Tibial nerve (tissue), 4 donors: ENCODE measurements around the gene SOX2. TPM values are rescaled to one million over a fixed set of nuclear protein-coding genes. Genes with fewer than 3 reads are reported as not detected.

Experiments used
- DNase-seq, 2 donors: peaks; one replicate each; pipeline ENCODE4 v3.0.0-alpha.2; 2019; ENCODE audit warnings: low spot score in 2 of 2
- H3K27ac ChIP-seq, 4 donors: fragments of 200-600 bp; sonication (generic) in 3 of 4; one replicate each; pipeline ENCODE4 v1.5.1; 2017 to 2019; ENCODE audit warnings: mild to moderate bottlenecking in 1 of 4
- H3K27me3 ChIP-seq, 2 donors: fragments of 200-600 bp; sonication (generic) in 1 of 2; one replicate each; pipeline versions ENCODE4 v1.5.1 to v1.6.0; 2017 to 2019
- H3K36me3 ChIP-seq, 3 donors: fragments of 200-600 bp; sonication (generic); one replicate each; pipeline ENCODE4 v1.5.1; 2018 to 2019
- H3K4me1 ChIP-seq, 4 donors: fragments of 200-600 bp; sonication (generic) in 3 of 4; one replicate each; pipeline ENCODE4 v1.5.1; 2017 to 2019
- H3K4me3 ChIP-seq, 4 donors: fragments of 200-600 bp; sonication (generic) in 3 of 4; one replicate each; pipeline ENCODE4 v1.5.1; 2017 to 2019; ENCODE audit warnings: mild to moderate bottlenecking in 1 of 4, moderate library complexity in 1 of 4
- H3K9me3 ChIP-seq, 4 donors: fragments of 200-600 bp; sonication (generic) in 3 of 4; one replicate each; pipeline ENCODE4 v1.5.1; 2017 to 2019
- CTCF ChIP-seq, 5 experiments: fragments of 200-600 bp in 3 of 5; fragments of 450-650 bp in 2 of 5; sonication (generic) in 3 of 5; IDR thresholded peaks; one replicate each; pipeline ENCODE4 v1.5.1; 2016 to 2019; ENCODE audit warnings: antibody characterized with exemption in 5 of 5, mild to moderate bottlenecking in 3 of 5, moderate library complexity in 2 of 5
- EP300 ChIP-seq, 2 donors: sonication (generic); formaldehyde crosslinking; IDR thresholded peaks; one replicate each; pipeline ENCODE4 v1.6.1; 2017; ENCODE audit warnings: antibody characterized with exemption in 2 of 2, mild to moderate bottlenecking in 1 of 2
- POLR2A ChIP-seq, 2 donors: fragments of 450-650 bp; IDR thresholded peaks; one replicate each; pipeline ENCODE4 v1.6.1; 2017; ENCODE audit warnings: antibody characterized with exemption in 2 of 2, mild to moderate bottlenecking in 2 of 2, moderate library complexity in 2 of 2
- WGBS, 2 donors: methylation state at CpG; one replicate each; pipeline ENCODE4 v1.1.5; 2018; 5-methylcytosine and 5-hydroxymethylcytosine counted together
- total RNA-seq, 4 donors: library from RNA; depleted of rRNA; stranded (reverse); fragments of >200 nt; gene quantifications; one replicate each; pipeline ENCODE4 v1.1.0, GENCODE V29; 2016

Gene SOX2
- 10 to 100 TPM; 21.3 to 50.5 (median 34.3) TPM for total RNA-seq

GRCh38 chr3:181711325-181712135 lies at the start of gene SOX2:
Gene SOX2, plus strand, starts transcription at chr3:181711925. Its CDS starts 436 bp downstream, at chr3:181712361.
- Histone ChIP-seq H3K9me3 (no peaks in the 10 kb centered on the region), H3K4me1 (peaks cover 0 to 38% (median 8%) of the 10 kb centered on the region in 4 donors), H3K27me3 (peaks cover 0 to 96% of the 10 kb centered on the region in 2 donors), H3K27ac (peak within 1 kb of the TSS; percentile 72 to 92 (median 88)), H3K4me3 (peak within 1 kb of the TSS; percentile 38 to 59 (median 47)), H3K36me3 (no peaks in the 10 kb centered on the region)
- DNase-seq: peak in 1 of 2 donors; percentile 45
- WGBS, 2 donors: 1 to 3% methylated on average over 36 to 37 of the region's 37 CpGs
- TF ChIP-seq EP300 (IDR thresholded peaks at IDR 0.05): peak in 1 of 2 donors; percentile 97
- TF ChIP-seq POLR2A (IDR thresholded peaks at IDR 0.05): peak; percentile 58 to 78
- no peak for TF ChIP-seq CTCF (IDR thresholded peaks at IDR 0.05)

- Histone ChIP-seq H3K4me3 (no peak overlapping the region), H3K36me3 (no peaks in the 10 kb centered on the region), H3K9me3 (peaks cover 0 to 8% (median 3%) of the 10 kb centered on the region in 4 donors), H3K27ac (no peak overlapping the region), H3K27me3 (no peaks in the 10 kb centered on the region), H3K4me1 (no peaks in the 10 kb centered on the region)
- WGBS, 2 donors: 70 to 75% methylated on average over 1 of the region's 1 CpG
- no peak for DNase-seq
- TF ChIP-seq POLR2A (IDR thresholded peaks at IDR 0.05) (no peak), EP300 (IDR thresholded peaks at IDR 0.05) (no peak), CTCF (IDR thresholded peaks at IDR 0.05) (no peak)
Measured at GRCh38 chr3:181683563-181683962, 28.2 kb upstream of the SOX2 start.

GRCh38 chr3:181687190-181687589 lies 24.5 kb upstream of the SOX2 start:
- Histone ChIP-seq H3K4me3 (no peak overlapping the region), H3K9me3 (no peaks in the 10 kb centered on the region), H3K4me1 (no peaks in the 10 kb centered on the region), H3K36me3 (no peaks in the 10 kb centered on the region), H3K27me3 (no peaks in the 10 kb centered on the region), H3K27ac (peak overlapping the region in 2 of 4 donors; percentile 41 to 58)
- 39 to 45% methylated on average over 1 of the region's 1 CpG for WGBS, 2 donors
- DNase-seq: no peak
- TF ChIP-seq EP300 (IDR thresholded peaks at IDR 0.05) (no peak), POLR2A (IDR thresholded peaks at IDR 0.05) (no peak), CTCF (IDR thresholded peaks at IDR 0.05) (no peak)

- DNase-seq: no peak
- WGBS, 2 donors: 39 to 55% methylated on average over 2 of the region's 2 CpGs
- Histone ChIP-seq H3K4me3 (peak overlapping the region in 1 of 4 donors; percentile 3), H3K27ac (peak overlapping the region in 3 of 4 donors; percentile 15 to 58 (median 41)), H3K36me3 (no peaks in the 10 kb centered on the region), H3K4me1 (peaks cover 0 to 3% (median 0%) of the 10 kb centered on the region in 4 donors), H3K9me3 (no peaks in the 10 kb centered on the region), H3K27me3 (no peaks in the 10 kb centered on the region)
- TF ChIP-seq CTCF (IDR thresholded peaks at IDR 0.05): no peak
- no peak for TF ChIP-seq POLR2A (IDR thresholded peaks at IDR 0.05)
- no peak for TF ChIP-seq EP300 (IDR thresholded peaks at IDR 0.05)
Measured at GRCh38 chr3:181687731-181688130, 24.0 kb upstream of the SOX2 start.

GRCh38 chr3:181689546-181689945 lies 22.2 kb upstream of the SOX2 start:
- peak overlapping the region in 3 of 4 donors; percentile 31 to 46 (median 41) for H3K27ac ChIP-seq
- WGBS, 2 donors: 56 to 62% methylated on average over 3 of the region's 3 CpGs
- TF ChIP-seq EP300 (IDR thresholded peaks at IDR 0.05) (no peak), POLR2A (IDR thresholded peaks at IDR 0.05) (no peak), CTCF (IDR thresholded peaks at IDR 0.05) (no peak)
- peaks cover 0 to 4% (median 0%) of the 10 kb centered on the region in 4 donors for H3K4me1 ChIP-seq
- no peak overlapping the region for H3K4me3 ChIP-seq
- no peaks in the 10 kb centered on the region for H3K27me3 ChIP-seq
- H3K36me3 ChIP-seq: no peaks in the 10 kb centered on the region
- DNase-seq: no peak
- H3K9me3 ChIP-seq: no peaks in the 10 kb centered on the region
